ENCODE measurements around the gene FLVCR1.
"Not testable (repeated sequence)": the region's sequence is repeated elsewhere in the genome, so short reads cannot be mapped to it uniquely, and the experiment has no call there.

Gene FLVCR1

GRCh38 chr1:212852105-212852688 lies 5.9 kb upstream of the FLVCR1 start:
- TF ChIP-seq ZFX (IDR thresholded peaks at IDR 0.05; ENCODE audit: borderline replicate concordance) (no peak), CTCF (IDR thresholded peaks at IDR 0.05) (no peak)
- no peak overlapping the region for H3K27ac ChIP-seq

DNA sequence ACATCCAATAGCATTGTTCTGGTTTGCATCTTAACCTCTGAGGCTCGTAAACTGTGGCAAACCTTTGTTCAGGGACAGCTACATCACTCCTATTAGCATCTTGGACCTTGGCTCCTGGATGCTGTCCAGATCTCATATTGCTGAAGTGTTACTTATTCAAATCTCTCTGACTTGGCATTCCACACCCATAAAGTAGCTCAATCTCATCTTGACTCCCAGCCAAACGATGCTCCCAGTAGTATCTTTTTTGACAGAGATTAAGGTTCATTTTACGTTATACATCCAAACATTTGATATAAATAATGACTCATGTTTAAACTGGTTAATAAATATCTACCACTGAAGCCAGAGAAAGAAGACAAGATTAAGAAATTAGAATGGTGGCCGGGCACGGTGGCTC lies 4.4 kb upstream of the FLVCR1 start:
- no peak for TF ChIP-seq ZFX (IDR thresholded peaks at IDR 0.05; ENCODE audit: borderline replicate concordance)
- no peak for TF ChIP-seq CTCF (IDR thresholded peaks at IDR 0.05)
- no peak overlapping the region; the same call in 1 of the 2 replicates for H3K27ac ChIP-seq

DNA sequence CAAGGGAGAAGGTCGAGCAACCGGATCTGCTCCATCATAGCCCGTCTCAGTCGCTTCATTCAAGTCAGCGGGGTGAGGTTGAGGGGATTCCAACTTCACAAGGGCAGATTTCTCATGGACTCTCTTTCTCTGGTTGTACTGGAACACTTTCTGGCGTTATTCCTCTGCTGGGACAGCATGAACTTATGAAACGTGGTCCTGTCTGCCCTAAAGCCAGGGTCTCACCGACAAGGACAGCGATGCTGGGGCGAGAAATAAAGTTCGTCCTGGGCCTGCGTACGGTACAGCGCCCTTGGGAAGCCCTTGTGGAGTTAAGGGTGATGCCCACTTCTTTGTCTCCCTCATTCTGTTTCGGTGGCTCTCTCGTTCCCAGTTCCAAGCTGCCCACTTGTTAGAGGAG lies 1.3 kb upstream of the FLVCR1 start:
- TF ChIP-seq CTCF (IDR thresholded peaks at IDR 0.05) (no peak), ZFX (IDR thresholded peaks at IDR 0.05; ENCODE audit: borderline replicate concordance) (no peak)
- peak overlapping the region; percentile 90 for H3K27ac ChIP-seq

DNA sequence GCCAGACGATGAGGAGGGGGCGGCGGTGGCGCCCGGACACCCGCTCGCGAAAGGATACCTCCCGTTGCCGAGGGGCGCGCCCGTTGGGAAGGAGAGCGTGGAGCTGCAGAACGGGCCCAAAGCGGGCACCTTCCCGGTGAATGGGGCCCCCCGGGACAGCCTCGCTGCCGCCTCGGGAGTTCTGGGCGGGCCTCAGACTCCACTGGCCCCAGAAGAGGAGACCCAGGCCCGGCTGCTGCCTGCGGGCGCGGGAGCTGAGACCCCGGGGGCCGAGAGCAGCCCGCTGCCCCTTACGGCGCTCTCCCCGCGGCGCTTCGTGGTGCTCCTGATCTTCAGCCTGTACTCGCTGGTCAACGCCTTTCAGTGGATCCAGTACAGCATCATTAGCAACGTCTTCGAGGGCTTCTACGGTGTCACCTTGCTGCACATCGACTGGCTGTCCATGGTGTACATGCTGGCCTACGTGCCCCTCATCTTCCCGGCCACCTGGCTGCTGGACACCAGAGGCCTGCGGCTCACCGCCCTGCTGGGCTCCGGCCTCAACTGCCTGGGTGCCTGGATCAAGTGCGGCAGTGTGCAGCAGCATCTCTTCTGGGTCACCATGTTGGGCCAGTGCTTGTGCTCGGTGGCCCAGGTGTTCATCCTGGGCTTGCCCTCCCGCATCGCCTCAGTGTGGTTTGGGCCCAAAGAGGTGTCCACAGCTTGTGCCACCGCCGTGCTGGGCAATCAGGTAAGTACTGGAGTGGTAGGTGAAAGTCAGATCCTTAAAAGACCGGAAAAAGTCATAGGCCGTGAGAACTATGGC lies 588 bp downstream of the FLVCR1 start:
- TF ChIP-seq CTCF (IDR thresholded peaks at IDR 0.05): no peak
- TF ChIP-seq ZFX (IDR thresholded peaks at IDR 0.05; ENCODE audit: borderline replicate concordance): no peak
- peak overlapping the region; percentile 90 for H3K27ac ChIP-seq

GRCh38 chr1:212860713-212861581 lies 2.9 kb downstream of the FLVCR1 start:
- TF ChIP-seq ZFX (IDR thresholded peaks at IDR 0.05; ENCODE audit: borderline replicate concordance) (no peak), CTCF (IDR thresholded peaks at IDR 0.05) (no peak)
- H3K27ac ChIP-seq: no peak overlapping the region

GRCh38 chr1:212862111-212862690 lies 4.1 kb downstream of the FLVCR1 start:
- H3K27ac ChIP-seq: no peak overlapping the region

GRCh38 chr1:212863345-212863744 lies 5.3 kb downstream of the FLVCR1 start:
- not testable (repeated sequence) for H3K27ac ChIP-seq

More at GRCh38 chr1:212862111-212862690, 4.1 kb downstream of the FLVCR1 start:
- TF ChIP-seq CTCF (IDR thresholded peaks at IDR 0.05) (no peak), ZFX (IDR thresholded peaks at IDR 0.05; ENCODE audit: borderline replicate concordance) (no peak)

Data from 22Rv1 (cell line).